Stimulated activated CD8-positive, alpha-beta memory T cell treated with anti-CD3 and anti-CD28 coated beads, Interleukin-4, amount 100 ng/mL, for 24 hours (primary cell): ENCODE results near the gene ANKH.
A peak's percentile ranks its signal among the peaks of the same experiment; 100 is the strongest.

Experiments
- DNase-seq: peaks from one replicate; pipeline ENCODE4 v3.0.0-alpha.2; 2020; ENCODE audit warnings: low read depth

The ANKH gene

DNA sequence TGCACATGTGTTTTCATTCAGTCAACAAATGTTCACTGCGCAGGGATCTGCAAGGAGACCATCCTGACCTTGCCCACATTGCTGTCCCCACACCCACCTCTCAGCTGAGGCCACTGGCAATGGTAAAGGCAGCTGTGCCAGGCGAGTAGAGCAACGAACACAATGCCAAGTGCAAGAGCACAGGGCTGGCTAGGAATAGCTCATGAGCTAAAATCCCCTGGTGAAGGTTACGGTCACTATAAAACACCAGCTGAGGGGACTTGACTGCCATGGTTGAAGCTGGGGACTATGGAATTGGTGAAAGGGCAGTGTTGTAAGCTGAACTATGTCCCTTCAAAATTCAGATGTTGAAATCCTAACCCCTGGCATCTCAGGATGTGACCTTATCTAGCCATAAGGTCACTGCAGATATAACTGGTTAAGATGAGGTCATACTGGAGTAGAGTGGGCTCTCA lies 111.0 kb downstream of the ANKH start:
- DNase-seq = no peak

DNA sequence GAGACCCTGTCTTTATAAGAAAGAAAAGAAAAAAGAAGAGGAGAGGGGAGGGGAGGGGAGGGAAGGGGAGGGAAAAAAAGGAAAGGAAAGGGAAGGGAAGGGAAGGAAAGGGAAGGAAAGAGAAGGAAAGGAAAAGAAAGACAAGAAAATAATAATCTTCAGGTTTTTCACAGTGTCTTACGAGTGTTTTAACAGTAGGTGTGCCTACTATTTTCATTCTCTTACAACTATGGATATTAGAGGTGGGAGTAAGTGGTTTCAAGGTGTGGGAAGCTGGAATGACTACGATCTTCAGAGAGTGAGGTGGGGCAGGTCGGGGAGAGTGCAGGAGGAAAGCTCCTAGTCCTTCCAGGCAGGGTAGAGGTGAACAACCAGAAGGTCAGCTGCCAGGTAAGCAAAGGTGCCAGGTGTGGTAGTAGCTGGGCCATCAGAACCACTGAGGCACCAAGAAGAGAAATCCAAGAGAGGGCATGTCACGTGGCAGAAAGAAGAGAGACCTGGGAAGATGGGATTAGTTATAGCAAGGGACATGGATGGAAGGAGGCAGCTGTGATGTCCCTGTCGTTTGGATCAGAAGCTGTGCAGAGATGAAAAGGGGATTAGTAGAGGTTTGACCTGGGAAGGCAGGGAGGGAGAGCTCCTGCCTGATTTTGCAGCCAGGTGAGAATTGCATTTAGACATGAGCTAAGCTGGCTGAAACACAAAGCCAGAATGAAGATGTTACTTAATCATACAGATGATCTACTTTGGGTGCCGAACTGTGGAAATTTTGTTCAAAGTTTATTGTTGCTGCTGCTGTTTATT lies 111.6 kb downstream of the ANKH start:
- no peak for DNase-seq

DNA sequence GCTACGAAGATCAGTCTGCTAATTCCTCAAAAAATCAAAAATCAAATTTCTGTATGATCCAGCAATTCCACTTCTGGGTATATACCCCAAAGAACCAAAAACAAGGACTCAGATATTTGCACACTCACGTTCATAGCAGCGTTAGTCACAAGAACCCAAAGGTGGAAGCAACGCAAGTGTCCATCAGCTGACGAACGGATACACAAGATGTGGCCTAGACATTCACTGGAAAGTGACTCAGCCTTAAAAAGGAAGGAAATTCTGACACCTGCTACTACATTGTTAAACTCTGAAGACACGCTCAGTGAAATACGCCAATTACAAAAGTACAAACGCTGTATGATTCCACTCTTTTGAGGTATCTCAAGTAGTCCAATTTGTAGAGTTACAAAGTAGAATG lies 113.7 kb downstream of the ANKH start:
- no peak for DNase-seq

DNA sequence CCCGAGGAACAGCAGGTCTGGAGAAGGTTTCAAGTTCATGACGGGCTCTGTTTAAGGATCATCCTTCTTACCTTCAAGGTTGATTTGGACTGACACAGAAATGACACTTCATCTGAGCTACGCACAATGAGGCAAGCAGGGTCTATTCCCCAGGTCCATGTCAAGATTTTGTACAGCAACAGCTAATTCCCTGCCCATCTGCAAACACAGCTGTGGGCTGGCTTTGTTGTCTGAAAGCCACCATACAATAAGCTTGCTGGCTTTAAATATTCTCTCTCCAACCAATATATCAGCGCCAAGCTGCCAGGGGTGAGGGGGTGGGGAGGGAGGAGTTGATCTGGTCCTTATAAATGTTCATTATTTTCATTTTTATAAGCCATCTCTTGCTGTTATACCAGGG lies 115.1 kb downstream of the ANKH start:
- no peak for DNase-seq

DNA sequence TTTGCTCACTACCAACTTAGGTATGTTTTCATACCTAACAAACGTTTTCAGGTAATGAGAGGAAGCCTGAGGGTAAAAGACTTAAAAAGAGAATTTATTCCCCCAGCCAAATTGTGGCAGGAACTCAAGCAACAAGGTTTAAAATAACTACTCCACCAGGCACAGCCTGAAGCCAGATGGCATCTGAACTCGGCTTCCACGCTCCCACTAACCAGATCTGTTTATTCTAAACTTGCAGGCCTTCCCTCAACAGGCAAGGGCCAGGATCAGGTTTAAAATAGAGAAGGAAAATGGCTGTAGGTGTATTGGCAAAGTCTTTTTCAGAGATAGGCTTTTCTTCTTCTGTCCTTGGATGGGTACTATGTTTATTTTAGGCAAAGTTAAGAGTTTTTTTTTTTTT lies 117.6 kb downstream of the ANKH start:
- DNase-seq = no peak

DNA sequence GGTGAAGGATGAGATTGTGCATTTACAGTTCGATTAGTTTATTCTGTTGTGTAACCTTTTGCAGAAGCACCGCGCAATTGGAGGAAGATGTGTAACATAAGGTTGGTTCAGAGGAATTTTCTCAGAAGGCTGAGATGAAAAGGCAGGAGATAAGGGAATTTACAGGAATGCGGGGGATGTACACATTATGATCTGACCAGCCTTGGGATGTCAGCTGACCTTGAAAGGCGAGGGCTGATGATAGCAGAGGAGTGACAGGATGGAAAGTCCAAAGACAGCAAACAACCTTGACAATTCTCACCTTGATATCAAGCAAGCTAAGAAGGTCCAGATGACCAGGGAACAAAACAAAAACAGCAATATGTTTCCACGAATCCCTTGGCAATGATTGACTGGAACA lies 118.3 kb downstream of the ANKH start:
- DNase-seq = no peak

DNA sequence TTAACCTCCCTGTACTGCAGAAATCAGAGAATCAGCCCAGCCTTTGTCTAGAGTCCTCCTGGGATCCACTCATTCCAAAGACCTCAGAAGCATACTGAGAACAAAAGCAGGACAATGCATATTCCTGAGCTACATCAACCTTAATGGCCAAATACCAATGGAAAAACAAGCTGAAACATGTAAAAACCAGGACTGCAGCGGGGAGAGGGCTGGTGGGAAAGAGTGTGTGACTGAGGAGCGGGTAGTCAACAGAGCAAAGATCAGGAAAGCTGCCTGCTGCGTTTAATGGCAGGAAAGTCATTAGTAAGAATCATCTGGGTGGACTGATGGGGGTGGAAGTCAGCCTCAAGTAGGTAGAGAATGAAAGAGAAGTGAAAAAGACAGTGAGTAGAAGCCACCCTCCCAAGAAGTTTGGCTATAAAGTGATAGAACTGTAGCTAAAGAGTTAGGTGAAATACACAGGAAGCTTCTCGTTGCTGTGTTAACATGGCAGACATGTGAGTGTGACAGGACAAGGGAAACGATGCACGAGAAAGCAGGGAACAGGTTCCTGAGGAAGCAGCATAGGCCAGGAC lies 119.0 kb downstream of the ANKH start:
- DNase-seq = no peak

DNA sequence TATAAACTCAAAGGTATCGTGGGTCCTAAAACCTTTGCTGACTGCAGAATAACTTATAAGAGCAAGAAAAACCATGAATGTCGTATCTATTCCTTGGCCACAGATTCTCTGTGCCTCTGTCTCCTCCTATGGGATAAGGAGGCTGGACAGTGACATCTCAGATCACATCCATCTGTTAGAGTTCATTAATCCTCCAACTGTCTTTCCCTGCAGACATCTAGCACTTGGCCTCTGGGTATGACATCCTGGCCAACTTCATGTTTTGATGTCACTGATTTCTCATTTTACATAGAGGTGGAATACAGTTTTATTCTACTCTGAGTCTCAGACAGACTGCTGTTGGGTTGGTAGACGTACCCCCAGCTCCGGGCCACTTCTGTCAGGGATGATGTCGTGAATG lies 120.9 kb downstream of the ANKH start:
- no peak for DNase-seq

DNA sequence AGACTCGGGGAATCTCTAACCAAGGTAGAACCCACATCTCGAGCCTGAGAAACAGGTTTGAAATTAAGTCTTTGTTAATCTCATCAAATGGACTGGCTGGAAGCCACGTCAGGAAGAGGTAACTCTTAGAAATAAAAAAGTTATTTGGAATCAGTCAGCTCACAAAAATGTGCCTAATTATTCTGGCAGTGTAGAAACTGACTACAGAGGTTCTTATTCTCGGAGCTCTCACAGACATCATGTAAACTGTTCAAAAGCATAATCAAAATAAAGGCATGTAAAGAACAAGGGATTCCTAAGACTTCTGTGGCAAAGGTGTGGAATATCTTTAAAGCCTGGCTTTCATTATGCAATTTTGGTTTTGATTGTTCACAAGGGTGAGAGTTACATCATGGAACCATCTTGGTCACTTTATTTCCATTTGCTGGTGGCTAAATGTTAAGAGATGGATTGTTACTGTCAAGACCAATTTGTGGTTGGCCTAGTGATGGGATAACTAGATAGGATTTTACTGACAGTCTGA lies 121.9 kb downstream of the ANKH start:
- DNase-seq = no peak

DNA sequence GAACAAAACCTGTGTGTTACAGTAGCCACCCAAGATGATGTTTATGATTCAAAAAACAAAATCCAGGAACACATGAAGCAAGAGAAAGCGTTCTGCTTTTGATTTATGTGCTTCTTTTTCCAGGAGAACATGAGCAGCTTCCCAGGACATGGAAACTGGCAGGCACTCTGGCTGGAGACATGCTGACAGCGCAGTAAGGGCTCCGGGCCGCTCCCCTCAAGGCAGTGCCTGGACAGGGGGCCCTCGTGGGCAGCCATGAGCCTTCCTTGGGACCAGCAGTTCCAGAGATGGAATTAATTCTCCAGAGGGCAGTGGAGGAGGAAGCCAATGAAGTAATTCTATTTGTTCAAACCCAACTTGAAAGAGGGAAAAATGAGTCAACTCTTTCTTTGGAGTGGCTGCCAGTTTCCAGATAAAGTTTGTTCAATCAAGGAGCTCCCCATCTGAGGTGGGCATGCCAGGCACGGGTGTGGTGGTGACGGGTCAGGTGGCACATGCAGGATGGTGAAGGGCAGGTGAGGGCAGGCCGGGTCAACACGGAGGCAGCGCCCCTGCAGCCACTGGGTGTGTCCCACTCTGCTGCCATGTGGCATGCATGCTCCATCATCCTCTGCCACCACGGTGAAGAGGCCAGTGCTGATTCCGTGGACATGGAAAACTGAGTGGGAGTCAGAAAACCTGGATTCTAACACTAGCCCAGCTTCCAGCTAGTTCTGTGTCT lies 123.2 kb downstream of the ANKH start:
- no peak for DNase-seq

DNA sequence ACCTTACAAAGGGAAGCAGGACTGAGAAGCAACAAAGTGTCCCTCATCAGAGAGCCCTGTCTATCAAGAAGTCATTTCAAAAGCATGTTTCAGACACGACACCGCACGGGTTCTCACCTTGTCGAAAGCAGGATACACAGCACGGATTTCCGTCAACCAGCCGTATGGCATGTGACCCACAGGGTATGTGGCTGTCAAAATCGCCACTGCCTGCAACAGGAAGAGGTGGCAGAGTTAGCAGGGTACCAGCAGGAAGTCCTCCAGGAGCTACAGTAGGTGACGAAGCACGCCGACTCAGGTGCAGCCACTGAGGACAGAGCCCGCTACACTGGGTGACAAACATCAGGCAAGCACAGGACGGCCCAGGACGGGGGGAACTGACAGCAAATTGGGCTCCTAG lies 125.8 kb downstream of the ANKH start:
- DNase-seq = peak; percentile 30

DNA sequence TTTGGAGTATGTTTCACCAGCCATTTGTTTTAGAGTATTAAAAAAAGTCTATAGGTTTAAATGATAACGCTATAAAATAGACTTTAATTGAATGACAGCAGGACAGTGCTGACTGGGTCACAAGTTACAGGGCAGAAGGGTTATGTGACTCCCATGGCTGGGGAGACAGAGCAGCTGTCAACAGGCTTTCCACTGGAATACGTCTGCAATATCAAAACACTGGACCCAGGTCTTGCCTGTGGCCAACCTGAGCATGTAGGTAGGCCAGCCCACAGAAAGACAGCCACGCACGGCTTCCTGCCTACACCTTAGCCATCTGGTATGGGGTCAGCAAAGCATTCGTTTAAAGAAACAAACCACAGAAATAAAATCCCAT lies 126.4 kb downstream of the ANKH start:
- no peak for DNase-seq

DNA sequence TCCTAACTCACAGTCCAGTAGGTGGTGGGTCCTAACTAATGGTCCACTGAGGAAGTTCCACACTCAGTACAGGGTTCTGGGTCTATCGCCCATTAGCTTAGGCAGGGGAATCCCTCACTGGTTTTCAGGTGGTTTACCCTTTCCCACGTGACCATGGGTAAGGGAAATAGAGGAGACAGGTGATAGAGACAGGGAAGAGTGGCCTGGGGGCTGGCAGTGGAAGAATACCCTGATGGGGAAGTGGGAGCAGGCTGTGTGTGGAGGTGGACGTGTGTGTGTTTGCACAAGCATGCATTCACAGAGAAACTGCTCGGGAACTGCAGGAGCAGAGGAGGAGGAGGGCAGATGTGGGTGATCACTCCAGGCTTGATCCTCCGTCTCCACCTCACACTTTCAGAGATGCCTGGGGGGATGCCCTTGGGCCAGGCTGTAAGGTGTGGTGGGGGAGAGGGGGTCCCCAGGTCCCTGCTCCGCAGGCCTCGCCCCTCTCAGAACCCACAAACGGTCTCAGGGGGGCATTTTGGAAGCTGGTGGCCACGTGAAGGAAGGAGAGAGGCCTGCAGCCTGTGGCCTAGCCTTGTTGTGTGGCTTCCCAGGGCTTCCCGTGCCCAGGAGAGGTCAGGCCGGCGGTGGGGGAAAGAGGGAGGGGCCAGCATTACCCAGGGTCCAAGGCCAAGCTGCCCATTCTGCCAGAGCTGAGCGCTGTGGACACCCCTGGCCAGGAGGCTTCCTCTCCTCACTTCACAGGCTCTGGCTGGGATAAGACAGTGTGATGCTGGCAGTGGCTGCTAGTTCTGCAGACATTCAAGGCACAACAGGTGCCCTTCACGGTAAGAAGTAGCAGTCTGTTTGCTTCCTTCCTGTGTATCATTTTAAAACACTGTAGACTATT lies 127.0 kb downstream of the ANKH start:
- no peak for DNase-seq

DNA sequence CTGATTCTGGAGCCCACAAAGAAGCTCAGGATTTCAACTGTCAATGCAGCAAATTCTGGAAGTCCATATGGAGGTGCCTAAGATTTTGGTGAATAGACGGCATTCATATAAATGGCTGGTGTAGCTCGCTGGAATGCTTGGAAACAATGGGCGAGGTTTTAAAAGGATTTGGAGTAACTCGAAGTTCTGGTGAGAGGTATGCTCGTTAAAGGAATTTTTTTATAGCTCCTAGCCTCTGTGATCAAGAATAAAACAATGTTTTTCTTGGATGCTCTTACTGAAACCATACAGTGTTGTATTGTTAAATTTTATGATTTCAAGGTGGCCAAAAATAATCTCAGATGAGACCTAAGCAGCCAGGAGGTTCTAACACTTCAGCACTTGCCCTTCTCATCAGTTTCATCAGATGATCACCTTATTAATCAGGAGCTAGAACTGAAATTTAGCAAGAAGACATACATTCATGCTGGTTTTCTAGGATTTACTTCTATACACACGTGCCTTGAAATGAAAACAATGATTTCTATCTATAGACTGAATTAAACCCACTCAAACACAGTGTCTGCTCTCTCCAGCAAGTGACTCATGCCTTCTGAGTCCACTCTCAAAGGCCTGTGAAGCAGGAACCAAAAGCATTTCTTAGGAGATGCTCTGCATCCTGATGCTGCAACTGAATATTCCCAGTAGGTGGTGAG lies 127.8 kb downstream of the ANKH start:
- DNase-seq = no peak

DNA sequence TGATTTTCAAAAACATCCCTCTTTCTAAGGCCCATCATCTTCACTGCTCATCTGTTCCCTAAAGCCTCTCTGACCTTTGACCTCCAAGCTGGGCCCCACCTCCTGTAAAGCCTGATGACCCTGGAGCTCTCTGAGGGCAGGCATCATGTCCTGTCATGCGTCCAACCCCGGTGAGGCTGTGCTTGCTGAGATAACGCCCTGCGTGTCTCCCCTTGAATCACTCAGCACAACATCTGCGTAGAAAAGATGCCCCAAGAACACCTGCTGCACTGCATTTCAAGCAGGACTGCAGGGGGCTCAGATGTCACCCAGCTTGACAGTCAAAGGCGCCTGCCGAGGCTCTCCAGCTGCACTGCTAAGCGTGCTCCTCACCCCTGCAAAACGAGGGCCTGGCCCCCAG lies 129.1 kb downstream of the ANKH start:
- no peak for DNase-seq

DNA sequence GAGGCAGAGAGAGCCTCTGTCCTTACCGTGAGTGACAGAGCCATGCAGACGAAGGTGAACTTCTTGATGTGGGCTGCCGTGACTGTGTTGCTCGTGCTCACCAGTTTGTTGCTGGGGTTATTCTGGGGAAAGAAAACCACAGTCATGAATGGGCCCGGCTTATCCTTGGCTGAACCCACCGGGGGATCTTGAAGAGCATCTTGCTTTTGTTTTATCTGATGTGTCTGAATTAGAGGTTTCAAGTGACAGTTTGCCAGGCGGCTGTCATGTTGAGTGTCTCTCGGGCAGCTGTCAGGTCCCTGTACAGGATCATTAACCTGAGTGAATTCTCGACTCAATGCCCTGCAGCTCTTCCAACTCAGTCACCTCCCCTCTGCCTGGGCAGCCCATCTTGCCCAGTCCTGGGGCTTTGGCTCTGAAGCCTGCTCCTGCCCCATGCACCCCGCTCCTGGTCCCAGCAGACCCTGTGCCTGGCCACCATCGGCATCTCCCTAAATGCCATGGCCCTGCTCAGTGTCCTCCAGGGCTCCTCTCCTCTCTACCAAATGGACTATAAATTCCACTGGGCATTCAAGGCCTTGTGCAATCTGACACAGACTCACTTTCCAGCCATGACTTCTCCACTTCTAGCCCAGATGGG lies 129.7 kb downstream of the ANKH start:
- DNase-seq = no peak

DNA sequence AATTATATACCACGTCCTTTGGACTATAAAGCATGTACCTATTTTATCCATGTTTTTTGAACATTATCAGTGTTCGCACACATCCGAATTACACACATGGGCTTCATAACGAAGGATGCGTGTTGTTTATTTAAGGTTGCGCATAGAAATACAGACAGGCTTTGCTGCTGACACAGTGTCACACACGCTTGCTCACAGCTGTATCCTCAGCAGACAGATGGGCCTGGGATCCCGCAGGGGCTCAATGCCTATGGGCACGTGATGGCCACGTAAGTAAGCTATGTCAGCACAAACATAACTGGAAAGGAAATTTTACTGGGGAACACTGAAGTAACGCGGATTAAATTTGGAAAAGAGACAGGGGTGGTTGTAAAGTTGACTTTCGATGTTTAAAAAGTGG lies 130.4 kb downstream of the ANKH start:
- no peak for DNase-seq

DNA sequence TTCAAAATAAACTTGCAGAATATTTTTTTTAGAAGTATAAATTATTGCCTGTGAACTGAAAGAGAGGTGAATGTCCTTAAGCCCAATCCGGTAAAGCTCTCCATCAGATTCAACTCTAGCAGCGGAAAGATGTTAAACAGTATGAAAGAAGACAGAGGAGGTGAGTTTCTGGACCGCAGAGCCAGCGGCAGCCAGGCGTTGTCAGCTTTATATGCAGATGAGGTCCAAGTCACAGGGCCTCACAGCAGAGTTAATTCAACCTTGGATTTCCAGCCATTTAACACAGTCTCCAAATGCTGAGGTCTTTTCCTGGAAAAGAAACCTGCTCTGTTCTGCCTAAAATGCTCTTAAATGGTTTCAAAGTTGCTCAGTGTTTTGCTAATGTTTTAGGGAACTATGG lies 131.6 kb downstream of the ANKH start:
- DNase-seq = no peak

DNA sequence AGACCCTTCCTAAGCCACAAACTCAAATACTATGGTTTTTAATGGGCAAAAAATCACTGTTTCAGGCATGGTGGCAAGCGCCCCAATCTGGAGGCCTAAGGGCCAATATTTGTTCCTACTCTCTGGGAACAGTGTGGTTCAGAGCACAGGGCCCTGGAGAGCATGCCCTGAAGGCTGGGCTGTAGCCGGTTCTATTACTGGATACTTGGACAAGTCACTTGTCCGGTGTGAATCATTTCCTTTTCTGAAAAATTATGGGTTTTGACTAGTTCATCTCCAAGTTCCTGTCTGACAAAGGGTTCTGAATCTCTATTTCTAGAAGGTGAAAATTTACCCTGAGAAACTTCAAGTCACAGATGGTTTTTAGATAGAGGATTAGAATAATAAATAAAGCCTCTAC lies 132.0 kb downstream of the ANKH start:
- no peak for DNase-seq

DNA sequence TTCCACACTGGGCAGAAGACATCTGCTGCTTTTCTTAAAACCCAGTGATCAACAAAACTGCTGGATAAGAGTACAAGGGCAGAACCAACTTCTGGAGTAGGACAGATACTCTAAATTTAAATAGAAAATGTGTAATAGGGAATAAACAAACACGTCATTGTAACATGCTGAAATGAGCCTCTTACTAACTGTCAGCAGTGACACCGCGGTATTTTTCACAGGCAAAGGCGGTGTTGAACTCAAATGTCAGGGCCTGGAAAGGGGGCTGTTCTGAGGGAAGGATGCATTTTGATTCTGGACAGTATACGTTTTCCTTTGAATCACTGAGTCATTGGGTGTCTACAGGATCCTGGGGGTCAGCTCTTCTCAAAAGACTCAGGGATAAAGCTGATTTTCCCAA lies 133.5 kb downstream of the ANKH start:
- no peak for DNase-seq

DNA sequence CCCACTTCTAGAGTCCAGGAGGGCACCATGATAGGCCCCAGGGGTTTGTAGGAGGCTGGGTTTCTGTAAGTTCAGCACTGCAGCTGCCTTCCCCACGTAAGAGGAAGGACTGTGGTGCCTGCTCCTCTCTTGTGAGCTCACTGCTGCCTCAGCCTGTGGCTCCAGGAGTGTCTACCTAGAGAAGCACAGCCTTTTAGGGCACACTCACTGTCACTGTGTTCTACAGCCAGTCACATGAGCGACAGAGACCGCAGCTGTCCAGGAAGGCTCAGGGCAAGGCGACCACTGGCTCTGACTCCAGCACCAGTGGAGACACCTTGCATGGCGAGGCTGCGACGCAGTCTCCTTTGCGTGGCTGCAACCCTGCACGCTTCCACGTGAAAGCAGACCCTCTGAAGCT lies 134.3 kb downstream of the ANKH start:
- no peak for DNase-seq
